Measurements from ENCODE around the gene ARHGAP27. TPM values are rescaled to one million over a fixed set of nuclear protein-coding genes. Genes with fewer than 3 reads are reported as not detected.

ARHGAP27 gene
- total and polyA plus RNA-seq, 9 of the 15 experiments (the other 6 are each of a cell fraction or from before 2014, with no cell fraction given) = 0.04 to 4.6 (median 2.1) TPM

DNA sequence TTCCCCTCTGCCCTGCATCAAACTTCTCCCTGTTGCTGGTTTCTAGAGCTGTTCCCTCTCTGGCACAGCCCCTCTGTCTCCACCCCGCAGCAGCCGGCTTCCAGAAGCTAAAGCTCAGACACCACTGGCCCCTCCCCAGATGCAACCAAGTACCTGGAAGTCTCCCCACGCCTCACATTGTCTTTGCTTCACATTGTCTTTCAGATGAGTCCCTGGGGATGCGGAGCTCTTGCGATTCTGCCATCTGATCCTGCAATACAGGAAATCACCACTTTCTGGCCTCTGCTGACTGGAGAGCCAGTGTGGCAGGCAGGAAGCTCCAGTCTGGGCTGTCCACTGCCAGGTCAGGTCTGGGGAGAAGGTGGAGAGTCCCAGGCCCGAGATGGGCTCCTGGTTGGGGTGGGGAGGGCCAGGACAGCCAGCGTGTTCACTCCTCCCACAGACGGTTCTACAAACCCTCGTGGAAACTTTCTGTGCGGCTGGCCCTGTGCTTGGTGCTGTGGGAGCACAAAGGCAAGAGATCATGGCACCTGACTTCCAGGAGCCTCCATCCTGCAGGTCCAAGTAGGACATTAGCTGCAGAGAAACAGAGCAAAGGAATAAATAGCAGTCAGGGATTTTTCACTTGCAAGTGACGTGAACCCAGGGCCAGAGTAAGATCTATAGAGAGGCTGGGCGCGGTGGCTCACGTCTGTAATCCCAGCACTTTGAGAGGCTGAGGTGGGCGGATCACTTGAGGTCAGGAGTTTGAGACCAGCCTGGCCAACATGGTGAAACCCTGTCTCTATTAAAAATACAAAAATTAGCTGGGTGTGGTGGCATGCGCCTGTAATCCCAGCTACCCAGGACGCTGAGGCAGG is 67.9 kb downstream of the ARHGAP27 start (continued):
- no peak for TF ChIP-seq REST (IDR thresholded peaks at IDR 0.05; ENCODE audit: borderline replicate concordance)
- no peak for TF ChIP-seq REST (CRISPR knock-in tag; IDR thresholded peaks at IDR 0.05; ENCODE audit: low read depth)
- TF ChIP-seq ASH1L (IDR thresholded peaks at IDR 0.05; ENCODE audit: borderline replicate concordance, low read depth, partially characterized antibody) = no peak
